BE2C (cell line): ENCODE measurements around the gene CTDSP2.
"Not testable (repeated sequence)": the region's sequence is repeated elsewhere in the genome, so short reads cannot be mapped to it uniquely, and the experiment has no call there.

Experiments used
- DNase-seq: peaks from one replicate; pipeline ENCODE4 v3.0.0-alpha.2; 2020
- H3K27me3 ChIP-seq: fragments of 250-450 bp; sonication (Bioruptor Pico); 2 replicates; pipeline ENCODE4 v1.5.1; 2020; ENCODE audit warnings: mild to moderate bottlenecking
- H3K36me3 ChIP-seq: fragments of 250-450 bp; sonication (Bioruptor Pico); 2 replicates; pipeline ENCODE4 v1.5.1; 2020; ENCODE audit warnings: mild to moderate bottlenecking
- H3K4me1 ChIP-seq: fragments of 250-450 bp; sonication (Bioruptor Pico); 2 replicates; pipeline ENCODE4 v1.5.1; 2020
- H3K4me3 ChIP-seq: 2 replicates; pipeline ENCODE4 v1.5.1; 2011; ENCODE audit warnings: low read depth, low read length
- H3K9me3 ChIP-seq: fragments of 250-450 bp; sonication (Bioruptor Pico); 2 replicates; pipeline ENCODE4 v1.5.1; 2020
- TF ChIP-seq, protein P1 (sequence below): IDR thresholded peaks from 2 replicates; pipeline ENCODE4 v1.5.1; 2012; ENCODE audit warnings: mild to moderate bottlenecking, low read depth, low read length

CTDSP2 gene

DNA sequence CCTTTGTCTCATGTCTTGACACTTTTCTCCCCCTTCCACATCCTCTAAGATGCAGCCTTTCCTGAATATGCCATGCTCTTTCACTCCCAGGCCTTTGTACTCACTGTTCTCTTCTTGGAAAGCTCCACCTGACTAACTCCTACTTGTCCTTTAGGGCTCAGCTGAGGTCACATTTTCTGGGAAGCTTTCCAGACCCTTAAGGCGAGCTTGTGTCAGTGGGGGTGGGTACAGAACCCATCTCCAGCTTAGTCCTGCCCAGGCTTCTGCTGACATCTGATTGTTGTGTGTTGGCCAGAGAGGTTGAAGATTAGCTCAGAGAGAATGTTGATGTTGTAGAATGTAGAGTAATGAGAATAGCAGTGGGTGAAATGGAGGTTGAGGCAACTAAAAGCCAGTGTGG lies 66.8 kb downstream of the CTDSP2 start:
- no peak for DNase-seq
- no peaks in the 10 kb centered on the region for H3K4me1 ChIP-seq
- no peaks in the 10 kb centered on the region for H3K27me3 ChIP-seq
- H3K36me3 ChIP-seq: peaks cover 5% of the 10 kb centered on the region; the same call in 1 of the 2 replicates
- TF ChIP-seq, protein P1, sequence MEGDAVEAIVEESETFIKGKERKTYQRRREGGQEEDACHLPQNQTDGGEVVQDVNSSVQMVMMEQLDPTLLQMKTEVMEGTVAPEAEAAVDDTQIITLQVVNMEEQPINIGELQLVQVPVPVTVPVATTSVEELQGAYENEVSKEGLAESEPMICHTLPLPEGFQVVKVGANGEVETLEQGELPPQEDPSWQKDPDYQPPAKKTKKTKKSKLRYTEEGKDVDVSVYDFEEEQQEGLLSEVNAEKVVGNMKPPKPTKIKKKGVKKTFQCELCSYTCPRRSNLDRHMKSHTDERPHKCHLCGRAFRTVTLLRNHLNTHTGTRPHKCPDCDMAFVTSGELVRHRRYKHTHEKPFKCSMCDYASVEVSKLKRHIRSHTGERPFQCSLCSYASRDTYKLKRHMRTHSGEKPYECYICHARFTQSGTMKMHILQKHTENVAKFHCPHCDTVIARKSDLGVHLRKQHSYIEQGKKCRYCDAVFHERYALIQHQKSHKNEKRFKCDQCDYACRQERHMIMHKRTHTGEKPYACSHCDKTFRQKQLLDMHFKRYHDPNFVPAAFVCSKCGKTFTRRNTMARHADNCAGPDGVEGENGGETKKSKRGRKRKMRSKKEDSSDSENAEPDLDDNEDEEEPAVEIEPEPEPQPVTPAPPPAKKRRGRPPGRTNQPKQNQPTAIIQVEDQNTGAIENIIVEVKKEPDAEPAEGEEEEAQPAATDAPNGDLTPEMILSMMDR: no peak
- H3K4me3 ChIP-seq: no peak overlapping the region
- H3K9me3 ChIP-seq: no peaks in the 10 kb centered on the region

DNA sequence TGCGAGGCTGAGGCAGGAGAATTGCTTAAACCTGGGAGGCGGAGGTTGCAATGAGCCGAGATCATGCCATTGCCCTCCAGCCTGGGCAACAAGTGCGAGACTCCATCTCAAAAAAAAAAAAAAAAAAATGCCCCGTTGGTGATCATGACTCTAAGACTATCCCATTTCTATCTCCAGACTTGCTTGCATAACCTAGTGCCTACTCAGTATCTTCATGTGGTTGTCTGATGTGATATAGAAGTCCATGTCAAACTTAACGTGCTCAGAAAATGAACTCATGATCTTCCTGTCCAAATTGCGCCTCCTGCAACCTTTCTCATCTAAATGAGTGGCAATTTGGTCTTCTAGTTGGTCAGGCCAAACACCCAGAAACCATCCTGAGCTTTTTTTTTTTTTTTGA lies 68.6 kb downstream of the CTDSP2 start:
- TF ChIP-seq, protein P1: no peak
- Histone ChIP-seq H3K9me3 (no peaks in the 10 kb centered on the region), H3K27me3 (no peaks in the 10 kb centered on the region), H3K4me1 (no peaks in the 10 kb centered on the region), H3K4me3 (no peak overlapping the region), H3K36me3 (no peaks in the 10 kb centered on the region)
- DNase-seq: no peak

DNA sequence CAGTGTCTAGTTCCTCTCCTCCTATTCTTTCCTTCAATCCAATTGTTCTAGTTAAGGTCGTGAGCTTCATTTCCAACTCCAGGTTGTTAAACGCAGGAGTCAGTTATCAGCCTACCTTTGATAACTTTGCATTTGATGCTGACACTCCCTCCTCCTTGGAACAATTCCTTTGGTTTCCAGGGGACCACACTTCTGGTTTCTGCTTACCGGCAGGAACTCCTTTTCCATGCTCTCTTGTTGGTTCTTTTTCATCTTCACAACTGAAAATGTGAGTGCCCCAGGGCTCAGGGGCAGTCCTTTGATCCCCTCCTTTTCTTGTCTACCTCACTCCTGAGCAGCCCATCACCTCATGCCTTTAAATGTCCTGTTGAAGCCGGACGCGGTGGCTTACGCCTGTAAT lies 69.2 kb downstream of the CTDSP2 start:
- no peaks in the 10 kb centered on the region for H3K4me1 ChIP-seq

DNA sequence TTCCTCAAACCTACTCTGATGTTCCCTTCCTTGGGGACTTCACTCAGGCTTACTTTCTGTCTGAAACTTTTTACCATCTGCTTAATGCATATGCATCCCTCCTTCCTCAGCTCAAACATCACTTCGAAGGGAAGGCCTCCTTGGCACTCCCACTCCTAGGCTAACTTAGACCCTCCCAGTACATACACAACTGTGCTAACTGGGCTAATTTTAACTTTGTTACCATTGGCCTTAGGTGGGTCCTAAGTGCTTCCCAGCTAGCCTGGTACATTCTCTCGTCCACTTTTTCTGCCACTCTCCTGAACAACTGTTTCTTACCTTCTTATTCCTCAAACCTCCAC lies 70.3 kb downstream of the CTDSP2 start:
- TF ChIP-seq, protein P1: no peak
- no peaks in the 10 kb centered on the region for H3K4me1 ChIP-seq
- H3K9me3 ChIP-seq: no peaks in the 10 kb centered on the region
- no peak for DNase-seq
- H3K4me3 ChIP-seq: no peak overlapping the region
- no peaks in the 10 kb centered on the region for H3K27me3 ChIP-seq
- no peaks in the 10 kb centered on the region for H3K36me3 ChIP-seq

More for the DNA sequence above, 69.2 kb downstream of the CTDSP2 start:
- Histone ChIP-seq H3K27me3 (no peaks in the 10 kb centered on the region), H3K9me3 (no peaks in the 10 kb centered on the region), H3K4me3 (no peak overlapping the region), H3K36me3 (no peaks in the 10 kb centered on the region)
- no peak for DNase-seq
- TF ChIP-seq, protein P1: no peak

DNA sequence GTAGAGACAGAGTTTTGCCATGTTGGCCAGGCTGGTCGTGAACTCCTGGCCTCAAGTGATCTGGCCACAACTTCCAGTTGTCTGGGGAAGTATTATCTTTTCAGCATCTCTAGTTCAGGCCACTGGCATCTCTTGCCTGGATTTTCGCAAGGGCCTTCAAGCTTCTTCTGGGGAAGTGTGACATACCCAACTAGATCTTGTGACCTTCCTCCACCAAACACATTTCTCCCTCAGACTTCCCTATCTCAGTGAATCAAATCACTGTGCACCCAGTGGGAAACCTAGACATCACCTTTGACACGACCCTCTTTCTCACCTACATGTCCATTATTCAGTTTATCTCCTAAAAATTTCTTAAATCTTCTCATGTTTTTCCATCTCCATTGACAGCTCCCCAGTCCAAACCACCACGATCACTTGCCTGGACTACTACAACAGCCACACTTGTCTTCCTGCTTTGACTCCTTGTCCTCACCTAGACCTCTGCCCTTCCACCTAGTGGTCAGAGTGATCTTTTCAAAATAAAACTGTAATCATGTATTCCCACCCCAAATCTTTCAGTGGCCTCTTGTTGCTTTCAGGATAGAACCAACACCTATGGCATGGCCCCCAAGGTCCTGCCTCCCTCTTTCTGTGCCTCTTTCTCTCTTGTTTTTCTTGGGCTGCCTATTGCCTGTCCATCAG lies 70.8 kb downstream of the CTDSP2 start:
- Histone ChIP-seq H3K27me3 (no peaks in the 10 kb centered on the region), H3K9me3 (no peaks in the 10 kb centered on the region), H3K4me1 (no peaks in the 10 kb centered on the region), H3K36me3 (peaks cover 3% of the 10 kb centered on the region), H3K4me3 (no peak overlapping the region)
- TF ChIP-seq, protein P1: 0 out of 2 replicates have a peak, but pooled peaks have one; percentile 5
- no peak for DNase-seq

DNA sequence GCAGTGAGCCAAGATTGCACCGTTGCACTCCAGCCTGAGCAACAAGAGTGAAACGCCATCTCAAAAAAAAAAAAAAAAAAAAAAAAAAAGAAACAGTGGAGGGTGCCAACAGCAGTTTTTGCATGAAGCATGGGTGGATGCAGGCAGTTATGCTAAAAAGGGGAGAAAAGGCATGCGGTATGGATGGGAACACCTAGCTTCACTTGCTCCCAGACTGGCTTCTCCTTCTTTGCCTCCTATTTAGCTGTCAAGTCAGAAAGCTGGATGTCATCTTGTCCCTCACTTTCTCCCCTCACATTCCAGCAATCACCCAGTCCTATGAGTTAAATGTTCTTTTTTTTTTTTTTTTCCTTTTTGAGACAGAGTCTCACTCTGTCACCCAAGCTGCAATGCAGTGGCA lies 71.5 kb downstream of the CTDSP2 start:
- Histone ChIP-seq H3K36me3 (peaks cover 10% of the 10 kb centered on the region), H3K4me1 (no peaks in the 10 kb centered on the region), H3K27me3 (no peaks in the 10 kb centered on the region), H3K9me3 (no peaks in the 10 kb centered on the region), H3K4me3 (no peak overlapping the region)
- DNase-seq: no peak
- TF ChIP-seq, protein P1: no peak

DNA sequence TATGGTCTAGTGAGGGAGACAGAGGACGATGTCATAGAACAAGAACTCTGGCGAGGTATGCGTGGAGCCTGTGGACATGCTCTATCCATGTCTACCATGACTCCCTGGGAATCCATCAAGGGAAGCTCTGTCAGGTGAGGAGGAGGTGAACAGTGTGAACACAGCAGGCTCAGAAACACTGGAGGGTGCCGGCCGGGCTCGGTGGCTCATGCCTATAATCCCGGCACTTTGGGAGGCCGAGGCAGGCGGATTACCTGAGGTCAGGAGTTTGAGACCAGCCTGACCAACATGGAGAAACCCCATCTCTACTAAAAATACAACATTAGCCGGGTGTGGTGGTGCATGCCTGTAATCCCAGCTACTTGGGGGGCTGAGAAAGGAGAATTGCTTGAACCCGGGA lies 71.9 kb downstream of the CTDSP2 start:
- H3K27me3 ChIP-seq, H3K9me3 ChIP-seq, DNase-seq, H3K4me1 ChIP-seq, H3K4me3 ChIP-seq: not testable (repeated sequence)
- H3K36me3 ChIP-seq: peaks cover 14% of the 10 kb centered on the region
